ENCODE data around the gene PDE6H. TPM values are rescaled to one million over a fixed set of nuclear protein-coding genes. Genes with fewer than 3 reads are reported as not detected.

PDE6H gene
- total and polyA plus RNA-seq, 10 of the 15 experiments (the other 5 are each of a cell fraction or from before 2014, with no cell fraction given), result 0.16 TPM; not detected in 9

- 0 out of 2 replicates have a peak, but pooled peaks have one; percentile 23 for TF ChIP-seq POLR2AphosphoS2 (IDR thresholded peaks at IDR 0.05; ENCODE audit: low read depth, low read length)
- no peak for TF ChIP-seq RAD51 (IDR thresholded peaks at IDR 0.05)
- TF ChIP-seq POU2F2 (IDR thresholded peaks at IDR 0.05; ENCODE audit: borderline replicate concordance, low read depth, low read length), result peak; percentile 70; the same call in 1 of the 3 replicates
- no peak for TF ChIP-seq NKRF (conservative IDR thresholded peaks at IDR 0.05)
- TF ChIP-seq ETV6 (conservative IDR thresholded peaks at IDR 0.05 in 1 of 2, IDR thresholded peaks at IDR 0.05 in 1 of 2; ENCODE audit: borderline replicate concordance in 1 of 2, low read depth in 1 of 2), result peak in 1 of 2 experiments; percentile 78; a peak in 2 of 4 replicates
- TF ChIP-seq POLR2AphosphoS5 (IDR thresholded peaks at IDR 0.05; ENCODE audit: low read length), result peak; percentile 96
- TF ChIP-seq RUNX3 (IDR thresholded peaks at IDR 0.05; ENCODE audit: low read length), result 0 out of 2 replicates have a peak, but pooled peaks have one; percentile 43
- TF ChIP-seq SMAD1 (IDR thresholded peaks at IDR 0.05; ENCODE audit: low read depth, partially characterized antibody), result peak; percentile 85
- 0 out of 2 replicates have a peak, but pooled peaks have one; percentile 25 for TF ChIP-seq HDGF (IDR thresholded peaks at IDR 0.05)
- TF ChIP-seq HCFC1 (IDR thresholded peaks at IDR 0.05; ENCODE audit: low read length), result 0 out of 2 replicates have a peak, but pooled peaks have one; percentile 11
- TF ChIP-seq ATF2 (IDR thresholded peaks at IDR 0.05; ENCODE audit: low read length), result peak; percentile 74
- no peak for TF ChIP-seq WRNIP1 (IDR thresholded peaks at IDR 0.05; ENCODE audit: borderline replicate concordance, low read depth, low read length)
- no peak for TF ChIP-seq ZNF384 (IDR thresholded peaks at IDR 0.05; ENCODE audit: borderline replicate concordance, low read depth, low read length)
- TF ChIP-seq ZNF687 (IDR thresholded peaks at IDR 0.05), result peak; percentile 91
- TF ChIP-seq MYB (IDR thresholded peaks at IDR 0.05; ENCODE audit: borderline replicate concordance, low read depth, low read length), result peak; percentile 79; the same call in 1 of the 2 replicates
- no peak for TF ChIP-seq CHD4 (IDR thresholded peaks at IDR 0.05)
- 0 out of 2 replicates have a peak, but pooled peaks have one; percentile 38 for TF ChIP-seq ZNF24 (IDR thresholded peaks at IDR 0.05)
- TF ChIP-seq YY1 (IDR thresholded peaks at IDR 0.05; ENCODE audit: low read depth, low read length), result peak; percentile 75; the same call in 1 of the 2 replicates
- TF ChIP-seq ATF7 (IDR thresholded peaks at IDR 0.05; ENCODE audit: low read depth), result peak; percentile 49
- peak; percentile 84 for TF ChIP-seq SPI1 (IDR thresholded peaks at IDR 0.05; ENCODE audit: borderline replicate concordance, insufficient read depth, low read depth, low read length)
- TF ChIP-seq ATF3 (IDR thresholded peaks at IDR 0.05; ENCODE audit: borderline replicate concordance, extremely low read depth, low read depth, low read length), result no peak
- 0 out of 2 replicates have a peak, but pooled peaks have one; percentile 36 for TF ChIP-seq EED (IDR thresholded peaks at IDR 0.05; ENCODE audit: low read depth)
- peak; percentile 88 for TF ChIP-seq PAX5 (IDR thresholded peaks at IDR 0.05; ENCODE audit: borderline replicate concordance, low read depth, low read length)
- TF ChIP-seq CHD1 (IDR thresholded peaks at IDR 0.05; ENCODE audit: low read depth, low read length), result no peak
- TF ChIP-seq MTA2 (IDR thresholded peaks at IDR 0.05; ENCODE audit: low read depth), result peak; percentile 72
Measured at GRCh38 chr12:14948672-14949071, 24.2 kb upstream of the PDE6H start (continued).
